SHP77 treated with DMSO at 0.1 percent for 48 hours (cell line): ENCODE data around the gene POLD4.

Experiments used
- DNase-seq: peaks from one replicate; lab custom pipeline; 2025; lab: John Stamatoyannopoulos, UW

The POLD4 gene

DNA sequence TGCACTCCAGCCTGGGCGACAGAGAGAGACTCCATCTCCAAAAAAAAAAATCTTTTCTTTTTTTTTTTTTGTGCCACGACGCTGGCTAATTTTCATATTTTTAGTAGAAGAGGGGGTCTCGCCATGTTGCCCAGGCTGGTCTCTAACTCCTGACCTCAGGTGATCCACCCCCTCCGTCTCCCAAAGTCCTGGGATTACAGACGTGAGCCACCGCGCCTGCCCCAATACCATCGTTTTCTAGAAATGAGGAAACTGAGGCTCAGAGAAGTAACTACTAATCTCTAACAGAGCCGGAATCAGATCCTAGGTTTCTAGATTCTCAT, 36.5 kb downstream of the POLD4 start:
- no peak for DNase-seq

DNA sequence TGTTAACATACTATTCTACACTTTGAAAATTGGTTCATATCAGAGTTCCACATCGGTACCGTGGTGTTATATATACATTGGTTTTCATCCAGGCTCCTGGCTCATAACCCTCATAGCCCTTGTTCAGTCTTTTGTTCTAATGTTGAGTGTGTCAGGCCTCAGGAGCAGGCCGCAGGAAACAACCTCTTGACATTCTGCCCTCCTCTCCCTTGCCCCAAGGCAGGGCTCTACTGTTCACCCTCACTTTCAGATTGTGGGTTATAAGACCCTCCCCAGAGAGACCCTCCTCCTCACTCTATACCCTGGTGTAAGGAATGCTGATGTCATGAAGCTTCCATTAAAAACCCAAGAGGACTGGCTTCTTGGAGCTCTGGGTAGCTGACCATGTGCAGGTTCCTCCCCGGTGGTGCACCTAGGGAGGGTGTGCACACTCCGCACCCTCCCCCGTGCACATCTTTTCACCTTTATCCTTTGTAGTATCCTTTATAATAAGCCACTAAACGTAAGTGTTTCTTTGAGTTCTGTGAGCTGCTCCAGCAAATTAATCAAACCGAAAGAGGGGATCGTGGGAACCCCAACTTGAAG, 37.9 kb downstream of the POLD4 start:
- no peak for DNase-seq

DNA sequence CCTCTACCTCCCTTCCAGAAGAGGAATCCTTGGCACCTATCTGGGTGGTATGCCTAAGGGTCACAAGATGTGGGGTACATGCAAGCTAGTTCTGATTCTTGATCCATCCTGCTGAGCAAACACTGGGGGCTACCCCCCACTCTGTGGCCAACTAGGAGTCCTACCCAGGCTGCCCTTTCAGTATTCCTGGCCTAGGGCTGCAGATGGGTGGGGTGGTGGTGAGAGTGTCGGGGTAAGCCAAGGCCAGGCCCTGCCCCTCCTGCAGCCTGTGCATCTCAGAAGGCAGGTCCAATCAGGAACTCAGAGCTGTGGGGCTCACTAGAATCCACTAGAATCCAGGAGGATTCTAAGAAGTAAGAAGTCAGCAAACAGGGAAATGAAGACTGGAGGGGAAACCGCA, 39.1 kb downstream of the POLD4 start:
- no peak for DNase-seq

DNA sequence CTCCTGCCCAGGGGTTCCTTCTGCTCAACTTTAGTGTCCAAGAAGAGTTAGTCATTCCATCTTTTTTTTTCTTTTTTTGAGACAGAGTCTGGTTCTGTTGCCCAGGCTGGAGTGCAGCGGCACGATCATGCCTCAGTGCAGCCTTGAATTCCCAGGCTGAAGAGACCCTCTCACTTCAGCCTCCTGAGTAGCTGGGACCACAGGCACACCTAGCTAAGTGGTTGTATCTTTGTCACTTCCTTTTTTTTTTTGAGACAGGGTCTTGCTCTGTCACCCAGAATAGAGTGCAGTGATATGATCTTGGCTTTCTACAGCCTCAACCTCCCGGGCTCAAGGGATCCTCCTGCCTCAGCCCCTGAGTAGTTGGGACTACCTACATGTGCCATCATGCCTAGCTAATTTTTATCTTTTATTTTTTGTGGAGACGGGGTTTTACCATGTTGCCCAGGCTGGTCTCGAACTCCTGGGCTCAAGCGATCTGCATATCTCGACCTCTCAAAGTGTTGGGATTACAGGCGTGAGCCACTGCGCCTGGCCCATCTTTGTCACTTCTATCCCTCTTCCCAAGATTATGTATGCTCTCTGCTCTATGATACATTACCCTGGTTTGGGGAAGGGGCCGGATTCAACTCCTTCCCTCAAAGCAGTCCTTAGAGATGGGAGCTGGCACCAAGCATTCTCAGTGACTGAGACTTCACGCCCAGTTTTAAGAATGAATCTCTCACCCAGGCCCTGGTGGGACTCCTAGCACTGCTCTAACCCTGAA, 40.0 kb downstream of the POLD4 start:
- no peak for DNase-seq

DNA sequence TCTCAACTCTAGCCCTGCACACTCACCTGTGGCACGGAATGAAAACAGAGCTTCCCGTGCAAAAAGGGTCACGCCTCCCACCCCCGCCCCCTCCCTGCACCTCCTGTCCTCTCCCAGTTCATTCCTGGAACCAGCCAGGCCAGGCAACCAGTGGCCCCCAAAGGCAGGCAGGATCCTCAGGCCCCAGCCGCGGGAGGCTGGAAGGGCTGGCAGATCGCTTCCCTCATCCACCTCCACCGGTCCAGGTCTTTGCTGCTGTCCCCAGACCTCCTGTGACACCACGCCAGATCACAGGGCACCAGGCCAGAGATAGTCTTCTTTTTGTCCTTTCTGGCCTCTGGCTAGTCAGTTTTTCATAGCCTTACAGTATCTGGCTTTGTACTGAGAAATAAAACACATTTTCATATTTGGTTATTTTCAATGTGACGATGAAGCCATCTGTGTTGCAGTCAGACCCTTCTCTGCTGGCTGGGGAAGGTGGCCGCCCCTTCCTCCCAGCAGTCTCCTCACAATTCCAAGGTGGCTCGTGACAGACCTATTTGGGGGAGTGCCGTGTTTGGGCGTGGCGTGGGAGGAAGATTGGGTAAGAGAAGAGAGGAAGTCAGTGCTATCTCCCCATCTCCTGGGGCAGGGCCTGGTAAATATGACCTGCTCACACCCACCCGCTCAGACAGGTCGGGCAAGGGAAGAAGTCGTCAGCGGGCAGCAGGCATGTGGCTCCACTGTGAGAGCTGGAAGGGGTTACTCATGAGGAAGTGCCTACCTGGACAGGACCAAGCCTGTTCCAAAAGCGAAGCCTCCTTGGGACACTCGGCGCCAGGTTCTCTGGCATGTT, 40.9 kb downstream of the POLD4 start:
- DNase-seq = no peak

DNA sequence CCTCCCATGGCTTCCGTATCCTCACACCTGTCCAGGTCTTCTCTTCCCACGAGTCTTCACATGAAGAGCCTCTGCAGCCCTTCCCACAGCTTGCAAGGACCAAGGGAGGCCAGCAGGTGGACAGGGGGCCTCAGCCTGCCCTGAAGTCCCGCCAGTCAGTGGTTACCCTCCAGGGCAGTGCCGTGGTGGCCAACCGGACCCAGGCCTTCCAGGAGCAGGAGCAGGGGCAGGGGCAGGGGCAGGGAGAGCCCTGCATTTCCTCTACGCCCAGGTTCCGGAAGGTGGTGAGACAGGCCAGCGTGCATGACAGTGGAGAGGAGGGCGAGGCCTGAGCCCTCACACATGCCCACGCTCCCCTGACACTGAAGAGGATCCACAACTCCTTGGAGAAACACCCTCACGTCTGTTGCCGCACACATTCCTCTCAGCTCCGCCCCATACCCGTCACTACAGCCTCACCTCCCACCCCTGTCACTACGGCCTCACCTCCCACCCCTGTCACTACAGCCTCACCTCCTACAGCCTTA, 41.7 kb downstream of the POLD4 start:
- DNase-seq = no peak

DNA sequence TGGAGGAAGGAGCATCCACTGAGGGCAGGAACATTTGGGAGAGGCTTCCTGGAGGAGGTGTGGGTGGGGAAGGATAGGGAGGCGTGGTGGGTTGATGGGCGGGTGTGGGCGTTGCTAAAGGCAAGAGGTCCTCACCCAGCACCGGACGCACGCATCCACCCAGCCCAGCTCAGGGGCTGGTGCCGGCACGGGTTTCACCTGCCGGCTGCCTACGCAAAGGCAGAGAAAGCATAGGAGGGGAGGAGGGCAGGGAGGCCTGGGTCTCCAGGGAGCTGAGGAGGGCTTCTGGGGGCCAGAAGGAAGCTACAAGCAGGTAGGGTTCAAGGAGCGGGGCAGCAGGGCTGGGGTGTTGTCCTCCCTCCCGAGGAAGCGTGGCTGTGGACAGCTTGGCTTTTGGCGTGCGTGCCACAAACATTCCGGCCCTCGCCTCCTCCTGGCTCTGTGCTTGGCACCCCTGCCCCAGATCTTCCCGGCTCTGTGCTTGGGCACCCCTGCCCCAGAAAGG, 42.2 kb downstream of the POLD4 start:
- DNase-seq = no peak

DNA sequence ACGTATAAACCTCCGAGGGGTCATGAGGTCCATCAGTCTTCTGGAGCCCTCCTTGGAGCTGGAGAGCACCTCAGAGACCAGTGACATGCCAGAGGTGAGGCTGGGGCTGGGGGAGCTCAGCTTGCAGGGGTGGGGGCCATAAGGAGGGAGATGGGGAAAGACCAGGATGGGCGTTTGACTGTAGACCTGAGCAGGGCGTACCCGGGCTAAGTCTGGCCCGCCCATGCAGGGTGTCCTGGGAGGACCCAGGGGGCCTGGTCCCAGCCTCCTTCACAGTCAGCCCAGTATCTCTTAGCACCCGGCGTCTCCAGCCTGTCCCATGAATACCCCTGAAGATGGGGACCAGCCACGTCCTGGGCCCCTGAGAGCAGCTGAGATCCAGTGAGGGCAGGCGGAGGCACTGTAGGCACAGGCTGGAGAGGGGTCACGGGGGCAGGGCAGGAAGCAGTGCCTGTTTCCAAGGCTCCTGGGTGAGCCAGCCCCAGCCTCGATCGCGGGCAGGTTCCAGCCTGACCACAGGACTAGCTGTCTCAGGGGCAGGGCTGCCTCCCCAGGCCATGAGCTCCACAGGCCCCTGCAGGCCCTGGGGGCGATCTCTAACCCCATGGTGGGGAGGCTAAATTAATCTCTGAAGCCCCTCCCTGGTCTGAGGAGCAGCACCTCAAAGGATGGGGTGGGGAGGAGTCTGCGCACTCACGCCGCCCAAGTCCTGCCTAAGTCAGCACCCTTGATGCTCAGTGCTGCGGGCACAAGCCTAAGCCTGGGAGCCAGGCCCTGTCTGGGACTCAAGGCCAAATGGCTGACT, 42.9 kb downstream of the POLD4 start:
- DNase-seq = no peak

DNA sequence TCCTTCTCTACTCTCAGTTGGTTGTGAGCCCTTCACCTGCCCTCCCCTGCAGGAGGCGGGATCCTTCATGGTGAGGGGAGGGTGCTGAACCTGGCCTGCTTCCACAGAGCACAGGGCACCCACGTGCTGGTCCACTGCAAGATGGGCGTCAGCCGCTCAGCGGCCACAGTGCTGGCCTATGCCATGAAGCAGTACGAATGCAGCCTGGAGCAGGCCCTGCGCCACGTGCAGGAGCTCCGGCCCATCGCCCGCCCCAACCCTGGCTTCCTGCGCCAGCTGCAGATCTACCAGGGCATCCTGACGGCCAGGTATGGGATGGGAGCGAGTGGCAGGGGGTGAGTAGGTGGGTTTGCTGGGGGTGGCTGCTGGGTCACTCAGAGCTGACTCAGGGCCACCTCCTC, 43.7 kb downstream of the POLD4 start:
- no peak for DNase-seq

DNA sequence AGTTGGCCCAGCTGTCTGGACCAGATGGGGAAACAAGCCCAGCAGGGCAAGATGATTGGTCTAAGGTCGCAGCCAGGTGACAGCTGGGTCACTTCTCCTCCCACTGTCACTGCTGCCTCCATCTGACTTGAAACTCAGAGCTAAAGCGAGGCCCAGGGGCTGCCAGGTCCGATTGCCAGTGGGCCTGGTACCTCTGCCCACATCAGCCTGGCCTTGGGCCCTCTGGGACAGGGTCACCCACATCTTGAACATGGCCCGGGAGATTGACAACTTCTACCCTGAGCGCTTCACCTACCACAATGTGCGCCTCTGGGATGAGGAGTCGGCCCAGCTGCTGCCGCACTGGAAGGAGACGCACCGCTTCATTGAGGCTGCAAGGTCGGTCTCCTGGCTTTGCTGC, 44.2 kb downstream of the POLD4 start:
- no peak for DNase-seq

DNA sequence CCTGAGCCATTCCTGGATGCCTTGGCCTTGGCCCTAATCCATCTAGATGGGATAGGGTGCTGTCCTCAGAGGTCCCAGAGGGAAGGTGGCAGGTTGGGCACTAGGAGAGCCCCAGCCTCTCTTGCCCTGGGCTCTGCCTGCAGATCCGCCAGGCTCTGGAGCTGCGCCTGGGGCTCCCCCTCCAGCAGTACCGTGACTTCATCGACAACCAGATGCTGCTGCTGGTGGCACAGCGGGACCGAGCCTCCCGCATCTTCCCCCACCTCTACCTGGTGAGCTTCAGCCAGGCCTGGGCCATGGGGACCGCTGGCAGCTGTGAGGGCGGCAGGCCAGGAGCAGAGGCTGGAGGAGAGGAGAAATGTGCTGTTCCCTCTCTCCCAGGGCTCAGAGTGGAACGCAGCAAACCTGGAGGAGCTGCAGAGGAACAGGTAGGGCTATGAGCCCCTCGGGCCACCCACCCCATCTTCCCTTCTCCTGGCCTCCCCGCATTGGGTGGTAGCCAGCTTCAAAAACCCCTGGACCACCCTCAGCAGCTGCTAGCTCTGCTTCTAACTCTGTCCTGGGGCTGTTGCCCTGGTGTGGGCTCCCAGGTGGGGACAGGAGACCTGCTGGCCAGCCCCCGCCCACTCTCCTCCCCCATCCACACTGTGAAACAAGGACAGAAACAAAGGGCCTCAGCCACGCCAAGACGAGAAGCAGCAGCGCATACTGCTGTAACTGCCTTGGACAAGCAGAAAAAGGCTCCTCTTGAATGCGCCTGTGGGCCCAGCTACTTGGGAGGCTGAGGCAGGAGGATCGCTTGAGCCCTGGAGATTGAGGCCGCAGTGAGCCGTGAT, 45.1 kb downstream of the POLD4 start:
- no peak for DNase-seq

DNA sequence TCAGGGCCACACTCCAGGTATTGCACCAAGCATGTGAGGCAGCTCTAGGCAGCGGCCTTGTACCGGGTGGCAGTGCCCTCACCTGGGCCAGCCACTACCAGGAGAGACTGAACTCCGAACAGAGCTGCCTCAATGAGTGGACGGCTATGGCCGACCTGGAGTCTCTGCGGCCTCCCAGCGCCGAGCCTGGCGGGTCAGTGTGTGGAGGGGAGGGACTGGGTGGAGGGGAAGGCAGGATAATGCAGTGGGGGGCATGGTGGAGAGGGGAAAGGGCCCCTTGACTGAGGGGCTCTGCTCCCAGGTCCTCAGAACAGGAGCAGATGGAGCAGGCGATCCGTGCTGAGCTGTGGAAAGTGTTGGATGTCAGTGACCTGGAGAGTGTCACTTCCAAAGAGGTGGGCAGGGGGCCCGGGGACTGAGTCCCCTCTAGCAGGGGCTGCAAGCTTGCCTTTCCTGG, 45.8 kb downstream of the POLD4 start:
- DNase-seq = no peak

DNA sequence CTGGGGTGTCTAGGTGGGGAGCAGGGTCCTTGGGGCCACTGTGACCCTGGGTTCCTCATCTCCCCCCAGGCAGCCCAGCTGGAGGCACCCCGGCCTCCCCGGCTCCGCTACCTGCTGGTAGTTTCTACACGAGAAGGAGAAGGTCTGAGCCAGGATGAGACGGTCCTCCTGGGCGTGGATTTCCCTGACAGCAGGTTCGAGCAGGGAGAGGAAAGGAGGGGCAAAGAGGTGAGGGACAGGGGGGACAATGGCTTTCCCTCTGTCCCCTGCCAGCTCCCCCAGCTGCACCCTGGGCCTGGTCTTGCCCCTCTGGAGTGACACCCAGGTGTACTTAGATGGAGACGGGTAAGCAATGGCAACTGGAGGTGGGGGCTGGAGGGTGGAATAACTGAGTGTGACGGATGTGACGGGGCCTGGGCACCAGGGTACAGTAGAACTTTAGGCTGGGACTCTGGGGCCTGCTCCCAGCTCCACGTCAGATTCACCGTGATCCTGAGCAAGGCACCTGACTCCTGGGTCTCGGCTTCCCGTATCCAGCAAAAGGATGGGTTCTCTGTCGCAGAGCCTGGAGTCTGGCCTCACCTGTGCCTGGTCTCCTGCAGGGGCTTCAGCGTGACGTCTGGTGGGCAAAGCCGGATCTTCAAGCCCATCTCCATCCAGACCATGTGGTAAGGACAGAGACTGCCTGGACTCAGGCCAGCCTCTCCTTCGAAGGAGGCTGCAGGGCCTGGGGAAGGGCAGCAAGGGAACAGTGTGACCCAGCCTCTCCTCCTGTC, 46.4 kb downstream of the POLD4 start:
- DNase-seq = no peak

DNA sequence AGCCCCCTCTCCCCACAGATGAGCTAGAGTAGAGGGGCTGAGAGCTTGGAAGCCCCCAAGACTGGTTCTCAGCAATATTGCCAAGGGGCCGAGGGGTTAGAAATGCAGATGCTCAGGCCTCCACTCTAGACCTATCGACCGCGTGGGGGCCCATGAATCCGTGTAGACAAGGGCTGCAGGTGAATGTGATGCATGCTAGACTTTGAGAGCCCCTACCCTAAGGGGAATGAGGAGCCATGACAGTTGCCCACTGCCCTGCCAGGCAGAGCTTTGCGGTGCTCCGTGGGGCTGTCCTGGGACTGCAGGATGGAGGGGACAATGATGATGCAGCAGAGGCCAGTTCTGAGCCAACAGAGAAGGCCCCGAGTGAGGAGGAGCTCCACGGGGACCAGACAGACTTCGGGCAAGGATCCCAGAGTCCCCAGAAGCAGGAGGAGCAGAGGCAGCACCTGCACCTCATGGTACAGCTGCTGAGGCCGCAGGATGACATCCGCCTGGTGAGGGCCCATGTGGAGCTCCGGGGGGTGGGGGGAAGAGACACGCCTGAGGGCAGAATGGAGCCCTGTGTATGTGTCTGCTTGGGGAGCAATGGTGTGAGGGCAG, 48.7 kb downstream of the POLD4 start:
- peak; percentile 23 for DNase-seq

DNA sequence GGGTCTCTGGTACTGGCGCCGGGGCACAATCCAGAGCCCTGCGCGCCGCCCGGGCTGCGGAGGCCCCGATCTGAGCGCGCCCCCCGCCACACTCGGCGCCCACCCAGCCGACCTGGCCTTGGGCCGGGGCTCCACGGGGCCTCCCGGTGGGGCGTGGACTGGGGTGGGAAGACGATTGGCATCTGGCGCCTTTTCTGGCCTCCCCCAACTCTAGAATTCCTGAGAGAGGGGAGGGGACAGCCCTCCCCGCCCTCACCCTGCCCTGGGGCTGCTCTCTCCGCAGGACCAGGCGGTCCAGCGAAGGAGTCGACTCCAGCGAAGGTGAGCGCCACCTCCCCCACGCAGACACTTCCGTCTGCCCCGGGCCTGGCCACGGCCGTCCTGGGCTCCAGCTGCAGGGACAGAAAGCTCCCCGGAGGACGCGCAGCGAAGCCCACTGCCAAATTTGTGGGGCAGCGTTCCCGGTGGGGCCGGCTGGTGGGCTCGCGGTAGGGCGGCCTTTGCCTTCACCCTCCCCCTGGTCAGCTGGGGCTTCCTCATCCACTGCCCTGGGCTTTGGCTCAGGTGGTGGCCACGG, 49.4 kb downstream of the POLD4 start:
- no peak for DNase-seq

DNA sequence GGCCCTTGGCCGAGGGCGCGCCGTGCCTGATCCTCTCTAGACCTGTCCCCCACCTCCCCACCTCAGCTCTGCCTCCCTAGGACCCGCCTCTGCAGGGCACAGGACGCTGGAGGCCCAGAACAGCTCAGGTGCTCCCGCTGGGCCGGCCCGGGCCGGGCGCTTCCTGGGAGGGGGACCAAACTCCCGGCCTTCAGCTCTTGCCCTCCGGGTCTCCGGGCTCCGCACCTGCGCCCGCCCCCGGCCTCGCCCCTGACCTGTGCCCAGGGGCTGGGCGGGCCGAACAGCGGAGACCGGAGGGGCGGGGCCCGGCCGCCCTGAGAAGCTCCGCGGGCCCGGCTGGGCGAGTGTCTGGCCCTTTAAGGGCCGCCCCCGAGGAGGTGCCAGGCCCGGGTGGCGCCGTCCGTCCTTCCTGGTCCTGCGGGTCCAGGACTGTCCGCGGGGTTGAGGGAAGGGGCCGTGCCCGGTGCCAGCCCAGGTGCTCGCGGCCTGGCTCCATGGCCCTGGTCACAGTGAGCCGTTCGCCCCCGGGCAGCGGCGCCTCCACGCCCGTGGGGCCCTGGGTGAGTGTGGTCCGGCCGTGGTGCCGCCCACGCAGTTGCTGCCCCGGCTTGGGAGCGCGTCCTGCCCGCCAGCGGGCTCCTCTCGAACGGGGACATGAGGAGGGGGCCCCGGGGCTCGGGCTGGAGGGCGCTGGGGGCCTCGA, 50.1 kb downstream of the POLD4 start, which contains the start of gene SSH3:
TSS of gene SSH3 (plus strand) at position 399 of the 703 bp plus-strand sequence. CDS start at position 495, 96 bp downstream.
- DNase-seq = peak; percentile 49

DNA sequence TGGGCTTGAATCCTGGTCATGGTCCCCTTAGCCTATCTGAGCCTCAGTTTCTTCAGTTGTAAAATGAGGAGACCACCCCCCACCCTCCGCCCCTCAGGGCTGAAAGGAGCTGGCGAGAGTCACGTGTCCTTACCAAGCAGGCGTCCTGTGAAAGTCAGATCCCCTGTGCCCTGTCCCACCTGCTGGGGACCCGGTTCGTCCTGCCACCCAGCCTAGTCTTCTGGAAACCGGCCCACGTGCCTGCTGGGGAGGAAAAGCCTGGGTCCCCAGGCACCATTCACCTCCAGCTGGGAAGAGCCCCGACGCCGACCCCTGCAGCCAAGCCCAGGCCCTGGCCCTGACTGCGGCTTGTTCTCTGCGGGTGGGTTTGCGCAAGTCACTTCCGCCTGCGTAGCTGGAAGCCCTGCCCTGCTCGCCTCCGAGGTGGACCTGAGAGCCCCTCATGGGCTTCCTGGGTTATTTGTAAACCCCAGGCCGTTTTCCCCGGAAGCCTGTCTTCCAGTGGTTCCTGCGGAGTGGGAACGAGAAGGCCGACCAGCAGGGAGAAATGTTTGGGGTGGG, 50.7 kb downstream of the POLD4 start:
- DNase-seq = peak; percentile 27

DNA sequence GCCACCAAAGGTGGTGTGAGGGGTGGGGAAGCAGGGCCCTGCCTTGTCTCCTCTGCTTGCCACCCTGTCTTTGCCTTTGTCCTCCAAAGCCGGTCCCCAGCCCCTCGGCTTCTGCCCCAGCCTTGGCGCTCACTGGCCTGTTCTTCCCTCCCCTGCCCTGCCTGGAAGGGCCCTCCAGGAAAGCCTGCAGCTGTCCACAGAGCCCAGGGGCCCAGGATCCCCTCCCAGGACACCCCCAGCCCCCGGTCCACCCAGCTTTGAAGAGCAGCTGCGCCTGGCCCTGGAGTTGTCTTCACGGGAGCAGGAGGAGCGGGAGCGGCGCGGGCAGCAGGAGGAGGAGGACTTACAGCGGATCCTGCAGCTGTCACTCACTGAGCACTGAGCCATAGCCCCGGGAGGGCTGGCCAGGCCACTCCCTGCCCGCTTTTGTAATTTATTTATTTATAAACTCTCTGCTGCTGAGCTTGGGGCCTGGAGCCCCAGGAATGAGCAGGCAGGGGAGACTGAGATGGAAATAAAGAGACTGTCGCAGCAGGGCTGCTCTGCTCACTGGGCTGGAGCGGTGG, 51.3 kb downstream of the POLD4 start:
- peak; percentile 56 for DNase-seq
